GM21390 (cell line): Measurements from ENCODE around the gene INHBB.

Experiments
- ATAC-seq: cut with Tn5 transposase; IDR thresholded peaks from one replicate; pipeline ENCODE4 v1.9.1; 2021; ENCODE audit not compliant: unreplicated experiment

Gene INHBB

GRCh38 chr2:120395221-120396012 is 49.5 kb downstream of the INHBB start:
- no peak for ATAC-seq

- no peak for ATAC-seq
Measured at GRCh38 chr2:120396013-120396860, 50.3 kb downstream of the INHBB start.

GRCh38 chr2:120396861-120397811 is 51.2 kb downstream of the INHBB start:
- no peak for ATAC-seq

- no peak for ATAC-seq
Measured at GRCh38 chr2:120398051-120398995, 52.4 kb downstream of the INHBB start.

GRCh38 chr2:120398996-120399888 is 53.3 kb downstream of the INHBB start:
- no peak for ATAC-seq

GRCh38 chr2:120399889-120400240 is 53.9 kb downstream of the INHBB start:
- no peak for ATAC-seq

- no peak for ATAC-seq
Measured at GRCh38 chr2:120400551-120400950, 54.6 kb downstream of the INHBB start.
